Tibial nerve (tissue), 4 donors: ENCODE results near the gene TMEM253.
A peak's percentile ranks its signal among the peaks of the same experiment; 100 is the strongest.

Experiments
- EP300 ChIP-seq, 2 donors: sonication (generic); formaldehyde crosslinking; IDR thresholded peaks; one replicate each; pipeline ENCODE4 v1.6.1; 2017; ENCODE audit warnings: antibody characterized with exemption in 2 of 2, mild to moderate bottlenecking in 1 of 2
- POLR2A ChIP-seq, 2 donors: fragments of 450-650 bp; IDR thresholded peaks; one replicate each; pipeline ENCODE4 v1.6.1; 2017; ENCODE audit warnings: antibody characterized with exemption in 2 of 2, mild to moderate bottlenecking in 2 of 2, moderate library complexity in 2 of 2
- TF ChIP-seq, protein P1 (sequence below), 5 experiments: fragments of 200-600 bp in 3 of 5; fragments of 450-650 bp in 2 of 5; sonication (generic) in 3 of 5; IDR thresholded peaks; one replicate each; pipeline ENCODE4 v1.5.1; 2016 to 2019; ENCODE audit warnings: antibody characterized with exemption in 5 of 5, mild to moderate bottlenecking in 3 of 5, moderate library complexity in 2 of 5

DNA sequence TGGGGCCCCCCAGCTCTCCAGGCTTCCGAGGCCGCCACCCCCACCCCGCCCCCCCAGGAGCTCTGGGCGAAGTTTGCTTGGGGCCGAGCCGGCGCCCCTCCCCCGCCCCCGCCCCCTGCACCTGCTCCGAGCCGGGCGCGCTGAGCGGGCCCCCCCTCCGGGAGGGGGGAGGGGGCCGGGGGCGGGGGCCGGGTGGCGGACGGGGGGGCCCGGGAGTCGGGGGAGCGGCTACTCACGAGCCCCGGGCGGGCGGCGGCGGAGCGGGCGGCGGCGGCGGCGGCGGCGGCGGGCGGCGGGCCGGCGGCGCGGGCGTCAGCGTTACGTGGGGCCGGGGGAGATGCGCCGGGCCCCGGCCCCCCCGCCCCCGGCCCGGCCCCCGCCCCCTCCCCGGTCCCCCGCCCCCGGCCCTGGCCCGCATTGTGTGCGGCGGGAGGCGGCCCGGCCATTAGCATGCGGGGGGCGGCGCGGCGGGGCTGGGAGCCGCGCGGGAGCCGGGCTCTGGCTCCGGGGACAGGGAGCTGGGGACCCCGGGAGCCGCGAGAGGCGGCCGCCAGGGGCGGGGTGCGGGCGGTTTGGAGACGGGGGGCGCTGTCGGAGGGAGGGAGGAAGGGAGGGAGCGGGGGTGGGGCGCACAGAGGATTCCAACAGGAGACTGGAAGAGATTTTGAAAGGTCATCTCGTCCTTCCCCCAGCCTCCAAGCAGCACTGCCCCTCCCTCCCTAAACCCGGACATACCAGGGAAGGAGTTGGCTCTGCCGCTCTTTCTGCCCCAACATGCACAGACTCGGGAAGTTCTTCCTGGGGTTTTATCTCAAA is 2.6 kb upstream of the TMEM253 start, which contains the start of gene ZNF219:
- TF ChIP-seq POLR2A (IDR thresholded peaks at IDR 0.05): peak in 1 of 2 donors; percentile 16
- TF ChIP-seq, protein P1, sequence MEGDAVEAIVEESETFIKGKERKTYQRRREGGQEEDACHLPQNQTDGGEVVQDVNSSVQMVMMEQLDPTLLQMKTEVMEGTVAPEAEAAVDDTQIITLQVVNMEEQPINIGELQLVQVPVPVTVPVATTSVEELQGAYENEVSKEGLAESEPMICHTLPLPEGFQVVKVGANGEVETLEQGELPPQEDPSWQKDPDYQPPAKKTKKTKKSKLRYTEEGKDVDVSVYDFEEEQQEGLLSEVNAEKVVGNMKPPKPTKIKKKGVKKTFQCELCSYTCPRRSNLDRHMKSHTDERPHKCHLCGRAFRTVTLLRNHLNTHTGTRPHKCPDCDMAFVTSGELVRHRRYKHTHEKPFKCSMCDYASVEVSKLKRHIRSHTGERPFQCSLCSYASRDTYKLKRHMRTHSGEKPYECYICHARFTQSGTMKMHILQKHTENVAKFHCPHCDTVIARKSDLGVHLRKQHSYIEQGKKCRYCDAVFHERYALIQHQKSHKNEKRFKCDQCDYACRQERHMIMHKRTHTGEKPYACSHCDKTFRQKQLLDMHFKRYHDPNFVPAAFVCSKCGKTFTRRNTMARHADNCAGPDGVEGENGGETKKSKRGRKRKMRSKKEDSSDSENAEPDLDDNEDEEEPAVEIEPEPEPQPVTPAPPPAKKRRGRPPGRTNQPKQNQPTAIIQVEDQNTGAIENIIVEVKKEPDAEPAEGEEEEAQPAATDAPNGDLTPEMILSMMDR (IDR thresholded peaks at IDR 0.05): peak in 4 of 5 experiments; percentile 9 to 23 (median 18)
- peak in 1 of 2 donors; percentile 50 for TF ChIP-seq EP300 (IDR thresholded peaks at IDR 0.05)
